Endothelial cell (in vitro differentiated cells): Measurements from ENCODE around the gene UBD. TPM values are rescaled to one million over a fixed set of nuclear protein-coding genes. Genes with fewer than 3 reads are reported as not detected.

Experiments used
- DNase-seq: peaks from one replicate; pipeline ENCODE4 v3.0.0; 2021; ENCODE audit warnings: low spot score
- H3K27ac Mint-ChIP-seq: one replicate; pipeline ENCODE4 v1.8.0; 2021; ENCODE audit warnings: mixed read lengths, inconsistent platforms; ENCODE audit not compliant: unreplicated experiment
- H3K27me3 Mint-ChIP-seq: one replicate; pipeline ENCODE4 v1.8.0; 2021; ENCODE audit warnings: mild to moderate bottlenecking, moderate library complexity, mixed read lengths, inconsistent platforms; ENCODE audit not compliant: unreplicated experiment
- H3K36me3 Mint-ChIP-seq: one replicate; pipeline ENCODE4 v1.8.0; 2021; ENCODE audit warnings: mild to moderate bottlenecking, low read depth, mixed read lengths, inconsistent platforms; ENCODE audit not compliant: unreplicated experiment
- H3K4me1 Mint-ChIP-seq: one replicate; pipeline ENCODE4 v1.8.0; 2021; ENCODE audit warnings: mild to moderate bottlenecking, mixed read lengths, inconsistent platforms; ENCODE audit not compliant: unreplicated experiment
- H3K4me3 Mint-ChIP-seq: one replicate; pipeline ENCODE4 v1.8.0; 2021; ENCODE audit warnings: mild to moderate bottlenecking, mixed read lengths, inconsistent platforms; ENCODE audit not compliant: unreplicated experiment
- H3K9me3 Mint-ChIP-seq: one replicate; pipeline ENCODE4 v1.8.0; 2021; ENCODE audit warnings: mixed read lengths, inconsistent platforms; ENCODE audit not compliant: unreplicated experiment
- CTCF ChIP-seq: fragments of 200-600 bp; sonication (generic); IDR thresholded peaks from one replicate; pipeline ENCODE4 v1.5.0; 2021; ENCODE audit warnings: antibody characterized with exemption; ENCODE audit not compliant: unreplicated experiment
- total RNA-seq: library from RNA; stranded (reverse); fragmentation: NEBNext Ultra II Directional; extraction: Animal tissue kit (Norgen Biotek cat#: 25700); gene quantifications from one replicate; pipeline ENCODE4 v1.2.1, GENCODE V29; 2021; ENCODE audit not compliant: unreplicated experiment

The UBD gene
- total RNA-seq, 1 donor from 2014 or later, result not detected

- Mint-ChIP-seq H3K9me3 (no peaks in the 10 kb centered on the region), H3K4me3 (no peak overlapping the region), H3K4me1 (peaks cover 3% of the 10 kb centered on the region), H3K27me3 (peaks cover 3% of the 10 kb centered on the region), H3K36me3 (no peaks in the 10 kb centered on the region), H3K27ac (no peak overlapping the region)
- TF ChIP-seq CTCF, result no peak
- no peak for DNase-seq
These were observed 35.5 kb downstream of the UBD start for GRCh38 chr6:29524044-29524443.

GRCh38 chr6:29522227-29522626 is 37.3 kb downstream of the UBD start:
- Mint-ChIP-seq H3K4me1 (peaks cover 3% of the 10 kb centered on the region), H3K27ac (no peak overlapping the region), H3K4me3 (no peak overlapping the region), H3K36me3 (no peaks in the 10 kb centered on the region), H3K9me3 (no peaks in the 10 kb centered on the region), H3K27me3 (peaks cover 2% of the 10 kb centered on the region)
- TF ChIP-seq CTCF, result no peak
- DNase-seq, result no peak

GRCh38 chr6:29521006-29521680 is 38.4 kb downstream of the UBD start:
- Mint-ChIP-seq H3K4me1 (peaks cover 7% of the 10 kb centered on the region), H3K27me3 (peaks cover 2% of the 10 kb centered on the region), H3K9me3 (no peaks in the 10 kb centered on the region)

GRCh38 chr6:29520232-29520631 is 39.3 kb downstream of the UBD start:
- peaks cover 7% of the 10 kb centered on the region for H3K4me1 Mint-ChIP-seq
- no peak overlapping the region for H3K27ac Mint-ChIP-seq
- no peaks in the 10 kb centered on the region for H3K36me3 Mint-ChIP-seq
- H3K4me3 Mint-ChIP-seq, result no peak overlapping the region
- no peak for TF ChIP-seq CTCF
- H3K9me3 Mint-ChIP-seq, result no peaks in the 10 kb centered on the region
- peaks cover 2% of the 10 kb centered on the region for H3K27me3 Mint-ChIP-seq
- no peak for DNase-seq

More at GRCh38 chr6:29521006-29521680, 38.4 kb downstream of the UBD start:
- DNase-seq, result no peak
- no peak for TF ChIP-seq CTCF
- Mint-ChIP-seq H3K4me3 (no peak overlapping the region), H3K27ac (no peak overlapping the region), H3K36me3 (no peaks in the 10 kb centered on the region)

GRCh38 chr6:29519291-29520010 is 40.1 kb downstream of the UBD start:
- peaks cover 7% of the 10 kb centered on the region for H3K4me1 Mint-ChIP-seq
- DNase-seq, result no peak
- no peak overlapping the region for H3K27ac Mint-ChIP-seq
- no peaks in the 10 kb centered on the region for H3K9me3 Mint-ChIP-seq
- H3K36me3 Mint-ChIP-seq, result no peaks in the 10 kb centered on the region
- H3K27me3 Mint-ChIP-seq, result peaks cover 4% of the 10 kb centered on the region
- no peak overlapping the region for H3K4me3 Mint-ChIP-seq
- TF ChIP-seq CTCF, result no peak
